Esophagus muscularis mucosa (tissue), 3 donors: ENCODE measurements around the gene NDUFS8.

Experiments
- POLR2AphosphoS5 ChIP-seq, 2 donors: sonication (generic); formaldehyde crosslinking; IDR thresholded peaks; one replicate each; pipeline ENCODE4 v1.6.1; 2017; ENCODE audit warnings: antibody characterized with exemption in 2 of 2
- TF ChIP-seq, protein P1 (sequence below), 3 experiments: fragments of 200-600 bp in 2 of 3; fragments of 450-650 bp in 1 of 3; sonication (generic) in 2 of 3; IDR thresholded peaks; one replicate each; pipeline ENCODE4 v1.5.1; 2017 to 2019; ENCODE audit warnings: antibody characterized with exemption in 3 of 3, mild to moderate bottlenecking in 2 of 3, moderate library complexity in 1 of 3

GRCh38 chr11:68019486-68019885, 11.0 kb upstream of the NDUFS8 start:
- TF ChIP-seq, protein P1, sequence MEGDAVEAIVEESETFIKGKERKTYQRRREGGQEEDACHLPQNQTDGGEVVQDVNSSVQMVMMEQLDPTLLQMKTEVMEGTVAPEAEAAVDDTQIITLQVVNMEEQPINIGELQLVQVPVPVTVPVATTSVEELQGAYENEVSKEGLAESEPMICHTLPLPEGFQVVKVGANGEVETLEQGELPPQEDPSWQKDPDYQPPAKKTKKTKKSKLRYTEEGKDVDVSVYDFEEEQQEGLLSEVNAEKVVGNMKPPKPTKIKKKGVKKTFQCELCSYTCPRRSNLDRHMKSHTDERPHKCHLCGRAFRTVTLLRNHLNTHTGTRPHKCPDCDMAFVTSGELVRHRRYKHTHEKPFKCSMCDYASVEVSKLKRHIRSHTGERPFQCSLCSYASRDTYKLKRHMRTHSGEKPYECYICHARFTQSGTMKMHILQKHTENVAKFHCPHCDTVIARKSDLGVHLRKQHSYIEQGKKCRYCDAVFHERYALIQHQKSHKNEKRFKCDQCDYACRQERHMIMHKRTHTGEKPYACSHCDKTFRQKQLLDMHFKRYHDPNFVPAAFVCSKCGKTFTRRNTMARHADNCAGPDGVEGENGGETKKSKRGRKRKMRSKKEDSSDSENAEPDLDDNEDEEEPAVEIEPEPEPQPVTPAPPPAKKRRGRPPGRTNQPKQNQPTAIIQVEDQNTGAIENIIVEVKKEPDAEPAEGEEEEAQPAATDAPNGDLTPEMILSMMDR (IDR thresholded peaks at IDR 0.05): no peak
- no peak for TF ChIP-seq POLR2AphosphoS5 (IDR thresholded peaks at IDR 0.05)
